NT2/D1 (cell line): Measurements from ENCODE around the gene PAX2.

Experiments used
- SUZ12 ChIP-seq: IDR thresholded peaks from 2 replicates; pipeline ENCODE4 v1.6.1; 2011; ENCODE audit not compliant: insufficient read length, insufficient read depth; ENCODE audit errors: extremely low read depth
- ZNF274 ChIP-seq: IDR thresholded peaks from 2 replicates; pipeline ENCODE4 v1.6.1; 2011; ENCODE audit warnings: mild to moderate bottlenecking, low read depth, low read length

DNA sequence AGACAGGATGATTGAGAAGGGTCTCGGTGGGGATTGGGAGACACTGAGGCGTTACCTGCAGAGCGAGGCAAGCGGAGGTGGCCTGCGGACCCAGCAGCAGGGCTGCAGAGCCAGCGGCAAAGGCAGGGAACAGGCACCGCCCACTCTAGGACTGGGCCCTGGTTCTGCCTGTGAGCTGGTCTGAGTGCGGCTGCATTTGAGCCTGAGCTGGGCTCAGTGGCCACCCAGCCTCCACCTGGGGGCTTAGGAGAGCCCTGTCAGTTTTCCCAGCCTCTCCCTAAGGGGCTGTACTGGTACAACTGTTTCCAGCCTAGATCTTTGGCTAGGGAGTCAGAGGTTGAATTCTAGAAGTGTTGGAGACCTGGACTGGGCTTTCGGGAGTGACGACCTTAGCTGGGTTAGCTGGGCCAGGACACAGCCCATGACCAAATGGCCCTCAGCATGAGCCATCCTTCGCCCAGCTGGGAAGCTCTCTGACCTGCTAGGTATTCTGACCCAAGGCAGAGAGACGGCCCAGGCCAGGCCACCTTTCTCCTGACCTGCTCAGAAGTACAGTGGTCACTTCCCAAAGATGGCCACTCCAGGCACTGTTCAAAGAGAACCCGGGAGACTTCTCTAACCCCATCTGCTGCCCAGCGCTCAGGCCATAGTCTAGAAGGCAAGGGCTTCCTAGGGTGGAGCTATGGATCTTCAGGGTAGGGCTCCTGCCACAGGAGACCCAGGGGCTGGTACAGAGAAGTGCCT is 64.9 kb downstream of the PAX2 start:
- no peak for TF ChIP-seq ZNF274
- TF ChIP-seq SUZ12, result no peak
